NOMO-1 treated with dmso at 0.1 percent for 144 hours (cell line): ENCODE data around the gene ABCC1.
"Not testable (repeated sequence)": the region's sequence is repeated elsewhere in the genome, so short reads cannot be mapped to it uniquely, and the experiment has no call there.

ENCODE experiments used
- DNase-seq: peaks from one replicate; lab custom pipeline; 2025; ENCODE audit not compliant: unreplicated experiment; lab: John Stamatoyannopoulos, UW

The ABCC1 gene

GRCh38 chr16:15949210-15950160 lies at the start of gene ABCC1:
ABCC1 (plus strand) TSS chr16:15949616; CDS start chr16:15949752, 136 bp downstream.
- DNase-seq, result no peak

- DNase-seq, result no peak
Measured at GRCh38 chr16:15900357-15900756, 49.1 kb upstream of the ABCC1 start.

- no peak for DNase-seq
Measured at GRCh38 chr16:15900901-15901500, 48.4 kb upstream of the ABCC1 start.

GRCh38 chr16:15903960-15904359 lies 45.5 kb upstream of the ABCC1 start:
- DNase-seq, result no peak

- DNase-seq, result no peak
Measured at GRCh38 chr16:15906439-15906838, 43.0 kb upstream of the ABCC1 start.

- no peak for DNase-seq
Measured at GRCh38 chr16:15907863-15908478, 41.4 kb upstream of the ABCC1 start.

- no peak for DNase-seq
Measured at GRCh38 chr16:15911198-15911597, 38.2 kb upstream of the ABCC1 start.

GRCh38 chr16:15913046-15913698 lies 36.2 kb upstream of the ABCC1 start:
- DNase-seq, result no peak

- no peak for DNase-seq
Measured at GRCh38 chr16:15915555-15916081, 33.8 kb upstream of the ABCC1 start.

GRCh38 chr16:15916323-15916722 lies 33.1 kb upstream of the ABCC1 start:
- no peak for DNase-seq

- DNase-seq, result not testable (repeated sequence)
Measured at GRCh38 chr16:15918314-15918713, 31.1 kb upstream of the ABCC1 start.

GRCh38 chr16:15919331-15919730 lies 30.1 kb upstream of the ABCC1 start:
- no peak for DNase-seq

GRCh38 chr16:15924996-15925395 lies 24.4 kb upstream of the ABCC1 start:
- no peak for DNase-seq

GRCh38 chr16:15925631-15926030 lies 23.8 kb upstream of the ABCC1 start:
- DNase-seq, result no peak

GRCh38 chr16:15928261-15929104 lies 20.9 kb upstream of the ABCC1 start:
- DNase-seq, result no peak

- DNase-seq, result no peak
Measured at GRCh38 chr16:15932939-15933338, 16.5 kb upstream of the ABCC1 start.

GRCh38 chr16:15933781-15934180 lies 15.6 kb upstream of the ABCC1 start:
- DNase-seq, result no peak

GRCh38 chr16:15934991-15935390 lies 14.4 kb upstream of the ABCC1 start:
- DNase-seq, result no peak

GRCh38 chr16:15936809-15937208 lies 12.6 kb upstream of the ABCC1 start:
- DNase-seq, result peak; percentile 43
